ENCODE results near the gene ATP13A4.
"Not testable (repeated sequence)": the region's sequence is repeated elsewhere in the genome, so short reads cannot be mapped to it uniquely, and the experiment has no call there.

ATP13A4 gene

GRCh38 chr3:193569119-193569518, 14.4 kb upstream of the ATP13A4 start:
- intact Hi-C loops (cut with DNase I) = loop anchor here (10.0 kb wide), 1 partner anchor 104 kb away; no protein-coding TSS in a partner anchor
- DNase-seq = no peak

GRCh38 chr3:193564012-193564411, 9.3 kb upstream of the ATP13A4 start:
- intact Hi-C loops (cut with DNase I) = loop anchor here (10.0 kb wide), 1 partner anchor 99 kb away; no protein-coding TSS in a partner anchor
- DNase-seq = peak in 14 of 42 donors; percentile 7 to 70 (median 30)

GRCh38 chr3:193563426-193563825, 8.7 kb upstream of the ATP13A4 start:
- DNase-seq = no peak
- intact Hi-C loops (cut with DNase I) = loop anchor here (10.0 kb wide), 1 partner anchor 99 kb away; no protein-coding TSS in a partner anchor

- peak in 33 of 42 donors; percentile 6 to 76 (median 42) for DNase-seq
- intact Hi-C loops (cut with DNase I) = loop anchor here (10.0 kb wide), 1 partner anchor 96 kb away; no protein-coding TSS in a partner anchor
These were observed 6.2 kb upstream of the ATP13A4 start for GRCh38 chr3:193560870-193561269.

- intact Hi-C loops (cut with DNase I) = loop anchor here (10.0 kb wide), 1 partner anchor 95 kb away; no protein-coding TSS in a partner anchor
- no peak for DNase-seq
These were observed 5.4 kb upstream of the ATP13A4 start for GRCh38 chr3:193560091-193560490.

GRCh38 chr3:193559100-193559499, 4.4 kb upstream of the ATP13A4 start:
- intact Hi-C loops (cut with DNase I) = no loop called here
- DNase-seq = no peak

- intact Hi-C loops (cut with DNase I) = no loop called here
- no peak for DNase-seq
These were observed 2.1 kb upstream of the ATP13A4 start for GRCh38 chr3:193556841-193557240.

- DNase-seq = no peak
- intact Hi-C loops (cut with DNase I) = no loop called here
These were observed 1.1 kb downstream of the ATP13A4 start for GRCh38 chr3:193553586-193553985.

- DNase-seq = peak in 24 of 42 donors; percentile 14 to 71 (median 38)
- intact Hi-C loops (cut with DNase I) = no loop called here
These were observed 1.8 kb downstream of the ATP13A4 start for GRCh38 chr3:193552923-193553322.

GRCh38 chr3:193548406-193548805, 6.3 kb downstream of the ATP13A4 start:
- intact Hi-C loops (cut with DNase I) = no loop called here
- DNase-seq = peak in 28 of 42 donors; percentile 8 to 76 (median 34)

- intact Hi-C loops (cut with DNase I) = no loop called here
- DNase-seq = no peak
These were observed 8.6 kb downstream of the ATP13A4 start for GRCh38 chr3:193546129-193546528.

- intact Hi-C loops (cut with DNase I) = no loop called here
- no peak for DNase-seq
These were observed 9.4 kb downstream of the ATP13A4 start for GRCh38 chr3:193545304-193545703.

GRCh38 chr3:193544289-193544688, 10.4 kb downstream of the ATP13A4 start:
- DNase-seq = no peak
- intact Hi-C loops (cut with DNase I) = no loop called here

- DNase-seq = no peak
- intact Hi-C loops (cut with DNase I) = no loop called here
These were observed 24.2 kb downstream of the ATP13A4 start for GRCh38 chr3:193530231-193531165.

- DNase-seq; intact Hi-C loops (cut with DNase I): not testable (repeated sequence)
These were observed 28.6 kb downstream of the ATP13A4 start for GRCh38 chr3:193526085-193526484.

GRCh38 chr3:193522473-193522872, 32.2 kb downstream of the ATP13A4 start:
- intact Hi-C loops (cut with DNase I) = no loop called here

GRCh38 chr3:193520738-193521137, 34.0 kb downstream of the ATP13A4 start:
- no peak for DNase-seq
- intact Hi-C loops (cut with DNase I) = no loop called here

More at GRCh38 chr3:193522473-193522872, 32.2 kb downstream of the ATP13A4 start:
- DNase-seq = no peak

GRCh38 chr3:193515966-193516365, 38.7 kb downstream of the ATP13A4 start:
- intact Hi-C loops (cut with DNase I) = no loop called here

GRCh38 chr3:193510154-193510553, 44.5 kb downstream of the ATP13A4 start:
- intact Hi-C loops (cut with DNase I) = no loop called here
- DNase-seq = peak in 1 of 42 donors; percentile 5

More at GRCh38 chr3:193515966-193516365, 38.7 kb downstream of the ATP13A4 start:
- no peak for DNase-seq

Data from head of caudate nucleus (tissue), 42 donors.